ENCODE results near the gene RAB11FIP3.
"Not testable (repeated sequence)": the region's sequence is repeated elsewhere in the genome, so short reads cannot be mapped to it uniquely, and the experiment has no call there.

RAB11FIP3 gene, protein sequence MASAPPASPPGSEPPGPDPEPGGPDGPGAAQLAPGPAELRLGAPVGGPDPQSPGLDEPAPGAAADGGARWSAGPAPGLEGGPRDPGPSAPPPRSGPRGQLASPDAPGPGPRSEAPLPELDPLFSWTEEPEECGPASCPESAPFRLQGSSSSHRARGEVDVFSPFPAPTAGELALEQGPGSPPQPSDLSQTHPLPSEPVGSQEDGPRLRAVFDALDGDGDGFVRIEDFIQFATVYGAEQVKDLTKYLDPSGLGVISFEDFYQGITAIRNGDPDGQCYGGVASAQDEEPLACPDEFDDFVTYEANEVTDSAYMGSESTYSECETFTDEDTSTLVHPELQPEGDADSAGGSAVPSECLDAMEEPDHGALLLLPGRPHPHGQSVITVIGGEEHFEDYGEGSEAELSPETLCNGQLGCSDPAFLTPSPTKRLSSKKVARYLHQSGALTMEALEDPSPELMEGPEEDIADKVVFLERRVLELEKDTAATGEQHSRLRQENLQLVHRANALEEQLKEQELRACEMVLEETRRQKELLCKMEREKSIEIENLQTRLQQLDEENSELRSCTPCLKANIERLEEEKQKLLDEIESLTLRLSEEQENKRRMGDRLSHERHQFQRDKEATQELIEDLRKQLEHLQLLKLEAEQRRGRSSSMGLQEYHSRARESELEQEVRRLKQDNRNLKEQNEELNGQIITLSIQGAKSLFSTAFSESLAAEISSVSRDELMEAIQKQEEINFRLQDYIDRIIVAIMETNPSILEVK

DNA sequence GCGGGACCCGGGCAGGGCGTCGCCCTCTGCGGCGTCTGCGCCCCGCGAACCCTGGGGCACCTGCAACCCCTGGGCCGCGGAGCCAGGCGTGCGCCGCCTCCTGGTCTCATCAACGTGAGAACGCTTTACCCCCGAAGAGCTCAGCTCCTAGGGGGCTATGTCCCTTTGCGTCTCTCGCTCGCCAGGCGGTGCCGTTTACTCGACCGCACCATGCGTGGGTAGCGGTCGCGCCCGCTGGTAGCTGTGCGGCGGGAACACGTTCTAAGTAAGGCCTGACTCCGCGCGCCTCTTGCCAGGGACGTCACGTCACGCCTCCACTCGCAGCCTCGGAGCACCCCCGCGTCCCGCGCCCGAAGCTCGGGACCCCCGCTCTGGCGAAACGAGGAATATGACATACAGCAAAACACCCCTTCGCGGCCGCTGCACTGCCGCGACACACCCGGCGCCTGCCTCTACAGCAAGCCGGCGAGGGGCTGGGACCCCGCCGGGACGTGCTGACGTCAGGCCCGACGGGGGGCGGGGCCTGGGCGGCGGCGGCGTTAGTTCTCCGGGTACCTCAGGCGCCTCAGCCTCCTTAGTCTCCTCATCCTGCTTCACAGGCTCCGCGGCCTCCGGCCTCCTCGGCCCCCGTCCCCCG is at the start of gene RAB11FIP3:
Gene RAB11FIP3 (plus strand): TSS at position 568 of the 637 bp plus-strand sequence. CDS start 358 bp downstream, outside the sequence.
- peak; percentile 78 to 79 for DNase-seq

DNA sequence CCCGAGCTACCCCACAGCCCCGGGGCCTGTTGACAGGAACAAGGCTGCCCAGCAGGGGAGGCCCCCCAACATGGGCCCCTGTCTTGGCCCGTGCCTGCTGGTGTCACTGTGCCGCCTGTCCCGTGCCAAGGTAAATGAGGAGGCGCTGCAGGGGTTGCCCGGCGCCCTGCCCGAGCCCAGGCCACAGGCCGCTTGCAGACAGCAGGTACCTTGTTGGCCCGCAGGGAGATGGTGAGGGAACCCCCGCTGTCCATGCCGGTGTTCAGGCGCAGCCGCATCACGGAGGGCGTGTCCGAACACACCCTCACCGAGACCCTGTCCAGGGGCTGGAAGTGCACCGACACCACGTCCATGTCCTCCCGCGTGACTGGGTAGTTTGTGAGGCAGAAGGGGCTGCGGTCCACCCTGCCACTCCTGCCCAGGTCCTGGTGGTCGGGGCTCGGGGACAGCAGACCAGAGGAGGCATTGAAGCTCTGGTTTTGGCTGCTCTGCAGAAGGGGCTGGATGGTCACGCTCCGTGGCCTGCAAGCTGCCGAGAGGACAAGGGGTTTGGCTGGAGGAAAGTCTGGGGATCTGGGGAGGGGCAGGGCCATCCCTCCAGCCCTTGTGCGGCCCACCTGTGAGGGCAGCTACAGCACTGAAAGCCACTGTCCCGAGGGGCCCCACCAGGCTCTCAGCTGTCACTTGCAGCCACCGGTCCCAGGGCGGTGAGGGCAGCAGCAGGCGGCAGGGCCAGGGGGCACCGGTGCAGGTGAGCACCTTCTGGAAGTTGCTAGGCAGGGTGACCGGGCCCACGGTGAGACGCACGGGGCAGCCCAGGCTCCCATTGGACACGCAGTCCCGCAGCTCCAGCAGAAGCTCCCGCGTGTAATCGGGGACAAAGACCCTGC is 49.3 kb upstream of the RAB11FIP3 start:
- DNase-seq: no peak

DNA sequence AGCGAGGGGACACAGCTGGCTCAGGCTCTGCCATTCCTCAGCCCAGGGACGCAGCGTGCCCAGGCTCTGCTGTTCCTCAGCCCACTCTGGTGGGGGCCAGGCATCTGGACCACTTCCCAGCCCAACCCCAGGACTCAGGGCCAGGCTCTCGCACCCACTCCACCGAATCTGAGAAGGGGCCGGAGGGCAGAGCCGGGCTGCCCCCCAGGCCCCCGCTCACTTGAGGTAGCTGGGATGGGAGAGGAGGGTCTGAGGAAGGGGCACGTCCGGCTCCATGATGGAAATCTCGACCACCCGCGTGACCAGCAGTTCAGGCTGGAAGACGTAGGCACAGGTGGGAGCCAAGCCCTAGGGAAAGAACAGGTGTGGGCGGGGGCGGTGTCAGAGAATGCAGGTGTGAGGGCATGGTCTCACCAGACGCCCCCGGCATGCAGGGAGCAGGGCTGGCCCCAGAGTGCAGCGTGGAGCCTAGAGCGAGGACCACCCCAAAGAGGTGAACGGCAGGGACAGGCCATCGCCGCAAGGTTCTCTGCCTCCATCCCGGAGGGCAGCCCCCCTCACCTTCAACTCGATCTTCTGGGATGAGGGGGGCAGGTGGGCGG is 48.5 kb upstream of the RAB11FIP3 start:
- DNase-seq: no peak

DNA sequence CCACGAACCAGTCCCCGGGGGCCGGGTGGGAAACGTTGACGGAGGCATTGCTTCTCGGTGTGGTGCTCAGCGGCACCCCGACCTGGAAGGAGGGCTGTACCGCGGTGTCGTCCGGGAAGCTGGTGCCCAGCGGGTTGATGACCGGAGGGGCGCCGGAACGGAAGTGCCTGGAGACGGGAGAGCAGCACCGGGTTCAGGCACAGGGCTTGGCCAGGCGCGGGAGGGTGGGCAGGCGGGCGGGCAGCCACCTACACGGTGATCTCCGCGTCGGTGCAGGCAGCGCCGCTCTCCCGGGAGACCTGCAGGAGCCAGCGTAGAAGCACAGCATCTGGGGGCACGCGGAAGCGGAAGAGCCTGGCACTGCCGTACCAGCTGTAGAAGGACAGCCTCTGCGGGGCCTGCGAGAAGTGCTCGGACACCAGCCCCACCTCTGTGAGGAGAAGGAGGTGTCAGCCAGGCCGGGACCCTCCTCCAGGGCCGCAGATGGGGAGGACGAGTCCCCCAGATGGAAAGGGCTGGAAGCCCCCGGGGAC is 48.0 kb upstream of the RAB11FIP3 start:
- no peak for DNase-seq

DNA sequence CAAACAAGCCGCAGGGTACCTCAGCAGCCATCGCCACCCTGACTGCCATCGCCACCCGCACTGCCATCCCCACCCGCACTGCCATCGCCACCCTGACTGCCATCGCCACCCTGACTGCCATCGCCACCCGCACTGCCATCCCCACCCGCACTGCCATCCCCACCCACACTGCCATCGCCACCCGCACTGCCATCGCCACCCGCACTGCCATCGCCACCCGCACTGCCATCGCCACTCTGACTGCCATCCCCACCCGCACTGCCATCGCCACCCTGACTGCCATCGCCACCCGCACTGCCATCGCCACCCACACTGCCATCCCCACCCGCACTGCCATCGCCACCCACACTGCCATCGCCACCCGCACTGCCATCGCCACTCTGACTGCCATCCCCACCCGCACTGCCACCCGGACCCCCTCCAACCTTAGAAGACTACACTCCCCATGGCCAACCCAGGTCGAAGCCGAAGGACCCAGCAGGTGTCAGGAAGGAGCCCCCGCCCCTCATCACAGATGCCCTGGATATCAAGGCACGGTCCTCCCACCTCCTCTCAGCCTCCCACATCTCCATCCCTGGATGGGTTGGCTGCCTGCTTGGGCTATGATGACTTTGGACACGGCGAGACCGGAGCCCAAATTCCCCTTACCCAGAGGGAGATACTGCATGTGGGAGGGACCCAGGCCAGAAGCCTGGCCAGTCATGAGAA is 47.2 kb upstream of the RAB11FIP3 start:
- not testable (repeated sequence) for DNase-seq

DNA sequence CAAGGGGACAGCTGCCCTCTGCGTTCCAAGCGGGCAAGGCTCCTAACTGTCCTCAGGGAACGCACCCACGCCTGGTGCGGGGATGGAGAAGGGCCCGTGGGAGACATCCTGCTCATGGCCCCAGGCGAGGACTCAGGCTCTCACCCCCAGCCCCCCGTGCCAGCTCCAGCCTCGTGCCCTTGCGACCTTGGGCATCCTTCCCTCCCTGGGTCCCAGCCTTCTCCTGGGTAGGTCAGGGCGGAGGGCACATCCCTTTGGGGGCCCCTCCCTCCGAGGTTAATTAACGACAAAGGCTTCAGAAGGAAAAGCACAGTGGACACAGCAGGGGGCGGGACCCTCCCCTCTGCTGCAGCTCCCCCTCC is 46.6 kb upstream of the RAB11FIP3 start:
- no peak for DNase-seq

DNA sequence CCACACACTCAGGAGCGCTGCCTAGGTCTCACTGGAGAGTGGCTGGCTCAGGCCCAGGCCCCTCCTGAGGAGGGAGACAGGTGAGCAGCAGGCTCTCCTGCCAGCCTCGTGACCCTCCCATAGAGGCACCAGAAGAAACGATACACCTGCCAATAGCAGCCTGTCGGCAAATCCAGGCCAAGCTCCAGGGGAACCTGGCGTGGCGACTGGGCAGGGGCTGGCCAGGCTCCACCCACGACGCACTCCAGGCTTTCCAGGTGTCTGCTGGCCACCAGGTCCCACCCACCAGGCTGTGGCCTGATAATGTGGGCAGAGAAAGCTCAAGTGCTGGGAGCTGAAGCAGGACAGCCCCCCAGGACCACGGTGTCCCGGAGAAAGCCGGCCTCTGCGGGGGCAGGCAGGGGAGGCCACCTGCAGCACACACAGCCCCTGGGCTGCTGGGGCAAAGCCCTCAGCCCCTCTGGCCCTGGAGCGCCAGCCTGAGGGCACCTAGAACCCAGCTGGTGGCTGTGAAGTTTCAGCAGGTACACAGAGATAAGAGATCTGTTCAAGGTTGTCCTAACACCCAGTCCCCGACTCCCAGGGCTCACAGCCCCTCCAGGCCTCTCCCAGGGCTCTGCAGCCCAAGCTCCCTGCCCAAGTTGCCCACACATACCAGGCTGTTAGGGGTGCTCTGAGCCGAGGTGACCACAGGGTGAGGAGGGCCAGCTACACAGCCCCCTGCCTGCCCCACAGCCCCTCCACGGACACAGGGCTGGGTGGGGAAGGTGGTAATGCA is 46.1 kb upstream of the RAB11FIP3 start:
- no peak for DNase-seq

DNA sequence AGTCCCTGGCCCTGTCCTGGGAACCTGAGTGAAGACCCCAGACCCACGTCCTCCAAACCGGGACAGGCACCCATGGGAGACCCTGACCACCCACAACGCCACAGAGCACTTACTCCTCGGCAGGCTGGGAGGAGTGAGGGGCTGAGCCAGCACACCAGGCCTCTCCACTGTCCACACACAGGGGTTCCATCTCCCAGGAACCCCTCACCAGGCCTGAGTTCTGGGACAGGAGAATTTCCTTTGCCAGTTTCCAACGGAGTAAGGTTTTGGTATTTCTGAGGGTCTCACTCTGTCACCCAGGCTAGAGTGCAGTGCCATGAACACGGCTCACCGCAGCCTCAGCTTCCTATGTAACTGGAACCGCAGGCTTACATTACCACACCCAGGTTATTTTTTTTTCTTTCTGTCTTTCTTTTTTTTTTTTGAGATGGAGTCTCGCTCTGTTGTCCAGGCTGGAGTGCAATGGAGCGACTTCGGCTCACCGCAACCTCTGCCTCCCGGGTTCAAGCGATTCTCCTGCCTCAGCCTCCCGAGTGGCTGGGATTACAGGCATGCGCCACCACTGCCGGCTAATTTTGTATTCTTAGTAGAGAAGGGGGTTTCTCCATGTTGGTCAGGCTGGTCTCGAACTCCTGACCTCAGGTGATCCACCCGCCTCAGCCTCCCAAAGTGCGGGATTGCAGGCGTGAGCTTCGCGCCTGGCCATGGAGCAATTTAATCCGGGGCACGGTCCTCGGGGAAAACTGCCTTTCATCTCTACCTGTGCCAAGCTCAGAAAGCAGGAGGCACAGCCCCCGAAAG is 45.3 kb upstream of the RAB11FIP3 start:
- no peak for DNase-seq

- no peak for DNase-seq
Measured at GRCh38 chr16:380762-381011, 44.8 kb upstream of the RAB11FIP3 start.

- DNase-seq: no peak
Measured at GRCh38 chr16:381012-381788, 44.2 kb upstream of the RAB11FIP3 start.

DNA sequence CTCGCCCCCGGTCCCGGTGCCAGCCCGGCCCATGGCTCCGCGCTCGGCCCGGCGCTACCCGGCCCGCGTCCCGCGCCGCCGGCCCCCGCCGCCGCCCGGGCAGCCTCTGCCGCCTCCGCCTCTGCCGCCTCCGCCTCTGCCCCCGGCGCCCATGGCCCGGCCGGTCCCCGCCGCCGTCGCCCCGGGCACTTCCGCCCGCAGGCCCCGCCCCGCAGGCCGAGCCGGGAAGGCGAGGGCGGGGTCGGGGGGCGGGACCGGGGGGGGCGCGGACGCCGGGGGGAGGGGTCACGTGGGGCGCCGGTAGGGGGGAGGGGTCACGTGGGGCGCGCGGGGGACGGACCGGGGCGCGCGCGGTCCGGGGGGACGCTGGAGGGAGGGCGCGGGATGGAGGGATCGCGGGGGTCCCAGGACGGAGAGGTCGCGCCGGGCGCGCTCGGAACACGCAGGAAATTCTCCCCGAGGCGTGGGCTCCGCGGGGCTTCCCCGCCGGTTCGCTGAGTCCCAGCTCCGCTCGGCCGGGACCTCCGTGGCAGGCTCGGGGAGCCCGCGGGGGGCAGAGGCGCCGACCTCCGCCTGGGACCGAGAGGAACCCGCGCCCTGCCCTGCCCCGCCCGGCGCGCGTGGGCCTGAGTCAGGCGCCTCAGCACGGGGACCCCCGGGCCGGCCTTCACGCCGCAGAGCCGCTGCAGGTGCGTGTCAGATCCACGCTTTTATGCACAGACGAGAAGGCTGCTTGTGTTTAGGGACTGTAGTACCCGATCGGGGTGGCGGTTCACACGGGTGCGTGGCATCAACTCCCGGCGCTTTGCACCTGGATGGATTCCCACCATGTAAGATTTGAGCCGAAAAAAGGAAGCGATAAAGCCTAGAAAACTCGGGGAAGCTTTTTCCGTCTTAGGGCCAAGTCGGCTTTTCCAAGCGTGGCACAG is 43.4 kb upstream of the RAB11FIP3 start, which contains the start of gene PGAP6:
Gene PGAP6 (minus strand): TSS at position 190 of the 929 bp plus-strand sequence. CDS start 157 bp downstream, at position 33.
- peak; percentile 52 to 62 for DNase-seq

GRCh38 chr16:383326-384051 is 42.0 kb upstream of the RAB11FIP3 start:
- no peak for DNase-seq

- no peak for DNase-seq
Measured at GRCh38 chr16:386641-387156, 38.8 kb upstream of the RAB11FIP3 start.

GRCh38 chr16:387761-388666 is 37.4 kb upstream of the RAB11FIP3 start:
- DNase-seq: not testable (repeated sequence)

- no peak for DNase-seq
Measured at GRCh38 chr16:389352-389751, 36.1 kb upstream of the RAB11FIP3 start.

Measured in stimulated activated CD4-positive, alpha-beta T cell treated with anti-CD3 and anti-CD28 coated beads, Interleukin-2, amount 100 ng/mL, for 48 hours (primary cell).